ENCODE data around the gene COL1A2. TPM values are rescaled to one million over a fixed set of nuclear protein-coding genes. Genes with fewer than 3 reads are reported as not detected.

The COL1A2 gene
- total RNA-seq, 1 experiment from 2014 or later: 3.0 TPM

- no peaks in the 10 kb centered on the region for H3K9me2 ChIP-seq (ENCODE audit: insufficient read depth)
- no peaks in the 10 kb centered on the region for H3K9me3 ChIP-seq (ENCODE audit: control insufficient read depth in 1 of 2, insufficient read depth in 1 of 2, low read depth in 1 of 2, low read length in 2 of 2)
- H2AFZ ChIP-seq (ENCODE audit: low read depth, low read length, poor library complexity, severe bottlenecking): no peak overlapping the region
- TF ChIP-seq CBX3 (IDR thresholded peaks at IDR 0.05; ENCODE audit: low read depth): no peak
- DNase-seq (ENCODE audit: low read depth, low spot score) (no peak), ATAC-seq (no peak)
- H4K20me1 ChIP-seq (ENCODE audit: insufficient read depth): no peaks in the 10 kb centered on the region
- no peak overlapping the region for H3K27ac ChIP-seq (ENCODE audit: low read depth, low read length)
- H3K9ac ChIP-seq (ENCODE audit: low read length): no peak overlapping the region
- intact Hi-C loops (cut with micrococcal nuclease): no loop called here
- H3K79me2 ChIP-seq (ENCODE audit: insufficient read depth, low read length): no peaks in the 10 kb centered on the region
- no peaks in the 10 kb centered on the region for H3K4me1 ChIP-seq (ENCODE audit: control insufficient read depth in 1 of 2, insufficient read depth in 2 of 2, low read length in 2 of 2)
- CTCF ChIA-PET: interaction anchor here (1.3 kb wide), 1 partner anchor 99 kb away, joined by 4 read pairs; no protein-coding TSS in a partner anchor
- RAD21 ChIA-PET (ENCODE audit: low non-redundant PET in 1 of 2, low total read pairs in 2 of 2, uncharacterized antibody in 2 of 2, unreplicated experiment in 2 of 2): no interaction called here
- H3K36me3 ChIP-seq (ENCODE audit: control insufficient read depth in 1 of 2, insufficient read depth in 2 of 2, low read length in 2 of 2): no peaks in the 10 kb centered on the region
- no peak overlapping the region for H3K4me3 ChIP-seq (replicated peaks in 1 of 2; ENCODE audit: low read depth in 1 of 2, low read length in 2 of 2)
- H3K27me3 ChIP-seq (ENCODE audit: insufficient read depth, low read length): no peaks in the 10 kb centered on the region
- BruUV-seq (replicated peaks): no TSS peak
- H3K4me2 ChIP-seq (ENCODE audit: low read length): no peak overlapping the region
- POLR2A ChIA-PET: no interaction called here
These were observed 6.2 kb upstream of the COL1A2 start for GRCh38 chr7:94388540-94388939.

GRCh38 chr7:94389381-94389780 lies 5.3 kb upstream of the COL1A2 start:
- intact Hi-C loops (cut with micrococcal nuclease): no loop called here
- no peak overlapping the region for H2AFZ ChIP-seq (ENCODE audit: low read depth, low read length, poor library complexity, severe bottlenecking)
- ATAC-seq: no peak
- TF ChIP-seq SP1 (IDR thresholded peaks at IDR 0.05; ENCODE audit: low read depth): no peak
- no peak for TF ChIP-seq CTCF (IDR thresholded peaks at IDR 0.05 in 2 of 3, conservative IDR thresholded peaks at IDR 0.05 in 1 of 3; ENCODE audit: borderline replicate concordance in 1 of 3, insufficient read depth in 1 of 3, low read depth in 2 of 3, low read length in 2 of 3)
- no peak for TF ChIP-seq EGR1 (IDR thresholded peaks at IDR 0.05; ENCODE audit: low read depth)
- no peak overlapping the region for H3K4me3 ChIP-seq (replicated peaks in 1 of 2; ENCODE audit: low read depth in 1 of 2, low read length in 2 of 2)
- no peak overlapping the region for H3K9ac ChIP-seq (ENCODE audit: low read length)
- no peaks in the 10 kb centered on the region for H3K36me3 ChIP-seq (ENCODE audit: control insufficient read depth in 1 of 2, insufficient read depth in 2 of 2, low read length in 2 of 2)
- no peaks in the 10 kb centered on the region for H3K9me3 ChIP-seq (ENCODE audit: control insufficient read depth in 1 of 2, insufficient read depth in 1 of 2, low read depth in 1 of 2, low read length in 2 of 2)
- H3K27ac ChIP-seq (ENCODE audit: low read depth, low read length): no peak overlapping the region
- DNase-seq (ENCODE audit: low read depth, low spot score): no peak
- H4K20me1 ChIP-seq (ENCODE audit: insufficient read depth): no peaks in the 10 kb centered on the region
- ChIA-PET CTCF (no interaction called here), POLR2A (no interaction called here), RAD21 (ENCODE audit: low non-redundant PET in 1 of 2, low total read pairs in 2 of 2, uncharacterized antibody in 2 of 2, unreplicated experiment in 2 of 2) (no interaction called here)
- no peaks in the 10 kb centered on the region for H3K79me2 ChIP-seq (ENCODE audit: insufficient read depth, low read length)
- no peaks in the 10 kb centered on the region for H3K4me1 ChIP-seq (ENCODE audit: control insufficient read depth in 1 of 2, insufficient read depth in 2 of 2, low read length in 2 of 2)
- H3K27me3 ChIP-seq (ENCODE audit: insufficient read depth, low read length): no peaks in the 10 kb centered on the region
- BruUV-seq (replicated peaks): no TSS peak
- H3K4me2 ChIP-seq (ENCODE audit: low read length): no peak overlapping the region
- no peaks in the 10 kb centered on the region for H3K9me2 ChIP-seq (ENCODE audit: insufficient read depth)

Data from HCT116 (cell line).